ENCODE measurements around the gene P2RY6. TPM values are rescaled to one million over a fixed set of nuclear protein-coding genes. Genes with fewer than 3 reads are reported as not detected.

P2RY6 gene
- total and polyA plus RNA-seq, 2 of the 8 experiments (the other 6 are each of a cell fraction or from before 2014, with no cell fraction given) = 0.15 TPM; not detected in 1

DNA sequence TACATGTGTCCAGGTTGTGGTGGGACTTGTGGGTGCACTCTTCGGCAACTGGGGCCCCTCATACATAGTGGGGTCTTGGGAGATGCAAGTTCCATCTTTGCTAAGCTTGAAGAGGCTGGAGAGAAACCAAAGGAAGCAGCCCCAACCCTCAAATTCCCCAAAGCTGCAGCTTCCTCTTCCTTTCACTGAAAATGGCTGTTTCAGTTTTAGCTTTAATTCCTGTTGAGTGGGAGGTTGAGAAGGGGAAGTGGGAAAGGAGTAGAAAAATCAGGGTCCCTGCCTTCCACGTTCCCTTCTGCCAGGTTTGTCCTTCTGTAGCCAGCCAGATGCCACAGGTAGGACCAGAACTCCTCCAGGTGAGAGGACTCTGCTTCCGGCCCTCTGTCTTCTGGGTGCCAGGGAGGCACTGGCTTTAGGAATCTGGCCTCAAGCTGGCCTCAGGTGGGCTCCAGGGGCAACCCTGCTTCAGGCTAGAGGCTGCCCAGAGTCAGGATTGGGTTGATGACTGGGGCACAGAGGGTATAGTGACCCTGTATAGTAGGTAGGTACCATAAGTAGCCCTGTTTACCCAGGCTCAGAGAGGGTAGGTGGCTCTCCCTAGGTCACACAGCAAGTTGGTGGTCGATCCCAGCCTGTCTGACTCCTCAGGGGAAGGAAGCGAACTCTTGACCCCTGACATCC is 16.2 kb downstream of the P2RY6 start:
- no peak overlapping the region for H3K27ac ChIP-seq (ENCODE audit: low read depth, low read length)
- H3K27me3 ChIP-seq (replicated peaks in 1 of 4; ENCODE audit: control insufficient read depth in 3 of 4, extremely low read depth in 1 of 4, insufficient read depth in 3 of 4, low read length in 3 of 4) = peaks cover 0 to 6% (median under 1%) of the 10 kb centered on the region in 4 experiments; a peak in 3 of 7 replicates
- no peaks in the 10 kb centered on the region for H3K79me1 ChIP-seq (ENCODE audit: low read depth, low read length)
- FAIRE-seq = no peak
- H3K18ac ChIP-seq (ENCODE audit: extremely low read depth, low read length) = no peak overlapping the region
- no peak overlapping the region for H3K14ac ChIP-seq (ENCODE audit: insufficient read length)
- H2BK5ac ChIP-seq (ENCODE audit: low read depth, low read length) = no peak overlapping the region
- H2AK5ac ChIP-seq (ENCODE audit: low read depth, low read length) = no peak overlapping the region
- no peak overlapping the region for H4K91ac ChIP-seq (replicated peaks; ENCODE audit: insufficient read length, low read length)
- no peaks in the 10 kb centered on the region for H3K23me2 ChIP-seq (ENCODE audit: low read depth, low read length)
- TF ChIP-seq FOSL1 (IDR thresholded peaks at IDR 0.05; ENCODE audit: insufficient read depth, low read depth, low read length) (no peak), BCL11A (IDR thresholded peaks at IDR 0.05; ENCODE audit: low read depth in 2 of 2, low read length in 2 of 2) (no peak), EZH2 (IDR thresholded peaks at IDR 0.05; ENCODE audit: low read depth, low read length, severe bottlenecking) (no peak), YY1 (IDR thresholded peaks at IDR 0.05; ENCODE audit: low read depth, low read length) (no peak), ATF2 (IDR thresholded peaks at IDR 0.05; ENCODE audit: low read length) (no peak)
- no peaks in the 10 kb centered on the region for H3K36me3 ChIP-seq (ENCODE audit: control insufficient read depth in 2 of 4, insufficient read depth in 4 of 4, low read length in 3 of 4)
- H4K20me1 ChIP-seq (replicated peaks in 1 of 2; ENCODE audit: control insufficient read depth in 1 of 2, insufficient read depth in 2 of 2, low read length in 2 of 2) = no peaks in the 10 kb centered on the region
- H4K8ac ChIP-seq (ENCODE audit: extremely low read depth, insufficient read depth, low read length) = no peak overlapping the region
- peaks cover 0 to 8% (median 1%) of the 10 kb centered on the region in 4 experiments; a peak in 5 of 7 replicates for H3K4me1 ChIP-seq (replicated peaks in 1 of 4; ENCODE audit: control insufficient read depth in 3 of 4, insufficient read depth in 4 of 4, low read length in 3 of 4)
- 94% methylated on average over 5 of the region's 5 CpGs; no CpG with 5 or more reads in 1 of the 2 experiments for WGBS, 2 experiments (ENCODE audit: extremely low coverage in 1 of 2, insufficient coverage in 1 of 2, insufficient read length in 1 of 2, insufficient replicate concordance in 2 of 2, low coverage in 1 of 2, low lambda C conversion rate in 2 of 2, missing lambda C conversion rate in 1 of 2)
- H2AFZ ChIP-seq (ENCODE audit: low read length) = no peak overlapping the region
- no peak overlapping the region for H2BK12ac ChIP-seq (ENCODE audit: low read depth, low read length)
- no peak overlapping the region for H3K4ac ChIP-seq (replicated peaks; ENCODE audit: insufficient read length, low read depth, low read length)
- H4K5ac ChIP-seq (ENCODE audit: insufficient read length, low read depth, low read length) = no peak overlapping the region
- no peak for DNase-seq (ENCODE audit: low read depth in 1 of 2, low spot score in 2 of 2)
- H3K9ac ChIP-seq (replicated peaks in 1 of 4; ENCODE audit: extremely low read depth in 1 of 4, low read depth in 3 of 4, low read length in 3 of 4) = no peak overlapping the region
- no peak overlapping the region for H2BK15ac ChIP-seq (ENCODE audit: low read length)
- H2BK20ac ChIP-seq (ENCODE audit: low read length) = 0 out of 2 replicates have a peak overlapping the region, but pooled peaks have one; percentile 37
- H3K9me3 ChIP-seq (ENCODE audit: insufficient read depth in 2 of 2, low read depth in 1 of 2, low read length in 1 of 2) = no peaks in the 10 kb centered on the region
- no peak overlapping the region for H3K23ac ChIP-seq (ENCODE audit: insufficient read length)
- ChIA-PET CTCF (ENCODE audit: partially characterized antibody) (interaction anchor here (0.7 to 19.0 kb wide), 26 partner anchors 7 to 572 kb away, joined by 3 to 233 read pairs (median 6); partner anchors contain the start of genes ARHGEF17 and P2RY6), POLR2A (ENCODE audit: partially characterized antibody) (no interaction called here)
- H3K4me2 ChIP-seq (ENCODE audit: insufficient read depth in 1 of 2, low read depth in 2 of 2, low read length in 2 of 2) = no peak overlapping the region
- H3K4me3 ChIP-seq (ENCODE audit: extremely low read depth in 1 of 4, insufficient read depth in 2 of 4, low read depth in 3 of 4, low read length in 4 of 4) = no peak overlapping the region
- no peaks in the 10 kb centered on the region for H3K79me2 ChIP-seq (ENCODE audit: control insufficient read depth in 1 of 2, insufficient read depth in 2 of 2, low read length in 2 of 2)
- H2BK120ac ChIP-seq (replicated peaks; ENCODE audit: low read depth, low read length) = no peak overlapping the region
- H3K56ac ChIP-seq (replicated peaks; ENCODE audit: insufficient read length, low read depth, low read length) = no peak overlapping the region

All from H1 (cell line).